DND-41 (cell line): Measurements from ENCODE around the gene SLX4IP.
"Not testable (repeated sequence)": the region's sequence is repeated elsewhere in the genome, so short reads cannot be mapped to it uniquely, and the experiment has no call there.

Source experiments
- ATAC-seq: fragments of 200-7000 bp; cut with Tn5 transposase; 3 replicates; pipeline ENCODE4 v1.9.1; 2021; ENCODE audit warnings: low read depth; ENCODE audit not compliant: insufficient read depth
- DNase-seq: peaks from one replicate; pipeline ENCODE4 v3.0.0-alpha.2; 2020
- H2AFZ ChIP-seq: 2 replicates; pipeline ENCODE4 v1.6.0; 2012; ENCODE audit warnings: low read depth, low read length
- H3K27ac ChIP-seq: 2 replicates; pipeline ENCODE4 v1.5.1; 2012; ENCODE audit warnings: low read length, inconsistent platforms
- H3K27me3 ChIP-seq: fragments of 200-600 bp; sonication (generic); 2 replicates; pipeline ENCODE4 v1.6.0; 2012; ENCODE audit warnings: low read length, mild to moderate bottlenecking, inconsistent platforms; ENCODE audit not compliant: insufficient read depth, poor library complexity
- H3K36me3 ChIP-seq: 2 replicates; pipeline ENCODE4 v1.5.1; 2012; ENCODE audit warnings: low read length, inconsistent platforms; ENCODE audit not compliant: insufficient read depth
- H3K4me1 ChIP-seq: 2 replicates; pipeline ENCODE4 v1.5.1; 2012; ENCODE audit warnings: mild to moderate bottlenecking, low read length; ENCODE audit not compliant: insufficient read depth
- H3K4me2 ChIP-seq: 2 replicates; pipeline ENCODE4 v1.6.0; 2012; ENCODE audit warnings: mild to moderate bottlenecking, moderate library complexity, low read length, inconsistent platforms; ENCODE audit not compliant: insufficient read depth
- H3K4me3 ChIP-seq, 2 experiments: fragments of 200-600 bp in 1 of 2; shearing (Covaris generic) in 1 of 2; 2 replicates each; pipeline ENCODE4 v1.5.1; 2012 to 2016; ENCODE audit warnings: inconsistent platforms in 2 of 2, low read length in 2 of 2, mild to moderate bottlenecking in 2 of 2, low read depth in 1 of 2, moderate library complexity in 1 of 2
- H3K79me2 ChIP-seq: 2 replicates; pipeline ENCODE4 v1.6.0; 2012; ENCODE audit warnings: low read length, inconsistent platforms; ENCODE audit not compliant: insufficient read depth
- H3K9ac ChIP-seq: 2 replicates; pipeline ENCODE4 v1.6.0; 2012; ENCODE audit warnings: low read depth, mild to moderate bottlenecking, inconsistent platforms, low read length, moderate library complexity
- H3K9me3 ChIP-seq: 2 replicates; pipeline ENCODE4 v1.5.1; 2012; ENCODE audit warnings: low read length, moderate library complexity, mild to moderate bottlenecking, inconsistent platforms; ENCODE audit not compliant: insufficient read depth, severe bottlenecking
- H4K20me1 ChIP-seq: 2 replicates; pipeline ENCODE4 v1.6.0; 2012; ENCODE audit warnings: low read length; ENCODE audit not compliant: insufficient read depth
- EZH2 ChIP-seq: IDR thresholded peaks from 3 replicates; pipeline ENCODE4 v1.6.1; 2012; ENCODE audit warnings: borderline replicate concordance, low read depth, mild to moderate bottlenecking, moderate library complexity, low read length, inconsistent platforms; ENCODE audit not compliant: severe bottlenecking
- TF ChIP-seq, protein P1 (sequence below): IDR thresholded peaks from 2 replicates; pipeline ENCODE4 v1.5.1; 2012; ENCODE audit warnings: borderline replicate concordance, low read length, moderate library complexity, mild to moderate bottlenecking; ENCODE audit not compliant: poor library complexity, severe bottlenecking; ENCODE audit errors: extremely low read depth

Gene SLX4IP

GRCh38 chr20:10415013-10415650 lies 20.0 kb upstream of the SLX4IP start:
- Histone ChIP-seq H3K9ac (no peak overlapping the region), H3K27ac (no peak overlapping the region), H3K4me1 (no peaks in the 10 kb centered on the region), H3K27me3 (no peaks in the 10 kb centered on the region), H2AFZ (no peak overlapping the region), H3K36me3 (peaks cover 56% of the 10 kb centered on the region), H3K4me3 (no peak overlapping the region), H3K4me2 (no peak overlapping the region), H3K79me2 (peaks cover 32% of the 10 kb centered on the region), H3K9me3 (no peaks in the 10 kb centered on the region), H4K20me1 (peaks cover under 1% of the 10 kb centered on the region; the same call in 1 of the 2 replicates)
- no peak for DNase-seq
- no peak for ATAC-seq
- TF ChIP-seq, protein P1, sequence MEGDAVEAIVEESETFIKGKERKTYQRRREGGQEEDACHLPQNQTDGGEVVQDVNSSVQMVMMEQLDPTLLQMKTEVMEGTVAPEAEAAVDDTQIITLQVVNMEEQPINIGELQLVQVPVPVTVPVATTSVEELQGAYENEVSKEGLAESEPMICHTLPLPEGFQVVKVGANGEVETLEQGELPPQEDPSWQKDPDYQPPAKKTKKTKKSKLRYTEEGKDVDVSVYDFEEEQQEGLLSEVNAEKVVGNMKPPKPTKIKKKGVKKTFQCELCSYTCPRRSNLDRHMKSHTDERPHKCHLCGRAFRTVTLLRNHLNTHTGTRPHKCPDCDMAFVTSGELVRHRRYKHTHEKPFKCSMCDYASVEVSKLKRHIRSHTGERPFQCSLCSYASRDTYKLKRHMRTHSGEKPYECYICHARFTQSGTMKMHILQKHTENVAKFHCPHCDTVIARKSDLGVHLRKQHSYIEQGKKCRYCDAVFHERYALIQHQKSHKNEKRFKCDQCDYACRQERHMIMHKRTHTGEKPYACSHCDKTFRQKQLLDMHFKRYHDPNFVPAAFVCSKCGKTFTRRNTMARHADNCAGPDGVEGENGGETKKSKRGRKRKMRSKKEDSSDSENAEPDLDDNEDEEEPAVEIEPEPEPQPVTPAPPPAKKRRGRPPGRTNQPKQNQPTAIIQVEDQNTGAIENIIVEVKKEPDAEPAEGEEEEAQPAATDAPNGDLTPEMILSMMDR: no peak
- TF ChIP-seq EZH2: no peak

GRCh38 chr20:10417218-10417617 lies 17.9 kb upstream of the SLX4IP start:
- H3K4me2 ChIP-seq, H3K9me3 ChIP-seq, H2AFZ ChIP-seq, H3K4me3 ChIP-seq, H3K9ac ChIP-seq, H3K27ac ChIP-seq, H3K27me3 ChIP-seq, ATAC-seq, H3K4me1 ChIP-seq, DNase-seq: not testable (repeated sequence)
- Histone ChIP-seq H3K36me3 (peaks cover 59% of the 10 kb centered on the region), H4K20me1 (peaks cover 11% of the 10 kb centered on the region; the same call in 1 of the 2 replicates), H3K79me2 (peaks cover 51% of the 10 kb centered on the region)

DNA sequence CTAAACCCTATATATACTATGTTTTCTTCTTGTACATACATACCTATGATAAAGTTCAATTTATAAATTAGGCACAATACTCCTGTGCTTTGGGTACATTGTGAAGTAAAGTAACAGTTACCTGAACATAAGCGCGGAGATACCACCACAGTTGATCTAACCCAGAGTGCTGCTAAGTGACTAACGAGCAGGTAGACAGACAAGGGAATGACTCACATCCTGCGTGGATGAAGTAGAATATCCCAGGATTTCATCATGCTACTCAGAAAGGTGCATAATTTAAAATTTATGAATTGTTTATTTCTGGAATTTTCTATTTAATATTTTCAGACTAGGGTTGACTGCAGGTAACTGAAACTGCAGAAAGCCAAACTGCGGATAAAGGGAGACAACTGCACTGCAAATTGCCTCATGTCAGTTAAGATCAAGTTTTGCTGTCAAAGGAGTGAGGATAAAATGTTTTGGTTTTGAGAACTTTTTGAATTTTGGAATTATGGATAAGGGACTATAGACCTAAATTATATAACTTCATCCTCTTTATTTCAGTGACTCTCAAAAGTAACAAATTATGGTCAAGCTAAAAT lies 15.5 kb upstream of the SLX4IP start:
- no peak for DNase-seq
- Histone ChIP-seq H3K79me2 (peaks cover 71% of the 10 kb centered on the region), H3K9me3 (no peaks in the 10 kb centered on the region), H3K27me3 (no peaks in the 10 kb centered on the region), H3K27ac (no peak overlapping the region), H4K20me1 (peaks cover 11% of the 10 kb centered on the region; the same call in 1 of the 2 replicates), H3K4me1 (no peaks in the 10 kb centered on the region), H3K36me3 (peaks cover 47% of the 10 kb centered on the region), H2AFZ (no peak overlapping the region), H3K9ac (no peak overlapping the region), H3K4me3 (no peak overlapping the region), H3K4me2 (no peak overlapping the region)
- no peak for ATAC-seq
- TF ChIP-seq EZH2: no peak
- TF ChIP-seq, protein P1: no peak

DNA sequence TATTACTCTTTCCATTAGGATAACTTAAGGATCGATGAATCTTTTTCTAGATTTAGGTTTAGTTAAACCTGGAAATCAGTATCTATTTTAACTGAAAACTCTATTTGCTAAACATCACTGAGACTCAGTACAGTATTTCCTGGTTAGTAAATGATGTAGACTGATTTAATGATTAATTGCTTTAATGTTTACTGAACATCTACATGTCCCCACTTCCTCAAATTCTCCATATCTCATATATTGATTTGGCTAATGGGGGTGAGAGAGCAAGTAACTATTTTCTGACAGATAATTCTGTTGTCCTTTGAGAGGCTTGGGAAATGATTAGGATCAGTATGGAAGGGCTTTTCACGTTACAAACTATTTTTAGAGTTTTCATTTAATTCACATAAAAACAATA lies 11.4 kb upstream of the SLX4IP start:
- DNase-seq (no peak), ATAC-seq (no peak)
- Histone ChIP-seq H2AFZ (no peak overlapping the region), H4K20me1 (peaks cover 39% of the 10 kb centered on the region; the same call in 1 of the 2 replicates), H3K4me3 (no peak overlapping the region), H3K9me3 (no peaks in the 10 kb centered on the region), H3K4me2 (no peak overlapping the region), H3K27ac (no peak overlapping the region), H3K9ac (no peak overlapping the region), H3K79me2 (peaks cover 86% of the 10 kb centered on the region), H3K36me3 (peaks cover 37% of the 10 kb centered on the region; the same call in 1 of the 2 replicates), H3K27me3 (no peaks in the 10 kb centered on the region), H3K4me1 (no peaks in the 10 kb centered on the region)
- no peak for TF ChIP-seq EZH2
- TF ChIP-seq, protein P1: no peak
